HG03108 (cell line): Measurements from ENCODE around the gene ZNF638.

Experiments used
- ATAC-seq: cut with Tn5 transposase; IDR thresholded peaks from one replicate; pipeline ENCODE4 v1.9.1; 2021; ENCODE audit warnings: moderate library complexity; ENCODE audit not compliant: unreplicated experiment

Gene ZNF638

GRCh38 chr2:71336384-71336783 is 4.8 kb downstream of the ZNF638 start:
- ATAC-seq, result no peak

- no peak for ATAC-seq
These were observed 5.2 kb downstream of the ZNF638 start for GRCh38 chr2:71336802-71337201.

GRCh38 chr2:71337776-71338175 is 6.2 kb downstream of the ZNF638 start:
- no peak for ATAC-seq

GRCh38 chr2:71339685-71340084 is 8.1 kb downstream of the ZNF638 start:
- no peak for ATAC-seq

- ATAC-seq, result no peak
These were observed 8.6 kb downstream of the ZNF638 start for GRCh38 chr2:71340176-71340575.

- no peak for ATAC-seq
These were observed 10.1 kb downstream of the ZNF638 start for GRCh38 chr2:71341645-71342044.

- ATAC-seq, result no peak
These were observed 14.5 kb downstream of the ZNF638 start for GRCh38 chr2:71346065-71346464.

GRCh38 chr2:71347517-71347916 is 15.9 kb downstream of the ZNF638 start:
- ATAC-seq, result no peak

GRCh38 chr2:71348302-71348701 is 16.7 kb downstream of the ZNF638 start:
- no peak for ATAC-seq

- peak; percentile 65 for ATAC-seq
These were observed 21.7 kb downstream of the ZNF638 start for GRCh38 chr2:71353248-71353647.

- no peak for ATAC-seq
These were observed 27.5 kb downstream of the ZNF638 start for GRCh38 chr2:71358931-71359671.

- no peak for ATAC-seq
These were observed 28.9 kb downstream of the ZNF638 start for GRCh38 chr2:71360434-71360975.

GRCh38 chr2:71361631-71362030 is 30.0 kb downstream of the ZNF638 start:
- no peak for ATAC-seq

- no peak for ATAC-seq
These were observed 30.9 kb downstream of the ZNF638 start for GRCh38 chr2:71362447-71362846.

GRCh38 chr2:71370015-71370414 is 38.4 kb downstream of the ZNF638 start:
- no peak for ATAC-seq

- ATAC-seq, result no peak
These were observed 40.5 kb downstream of the ZNF638 start for GRCh38 chr2:71372042-71372441.

GRCh38 chr2:71379086-71379485 is 47.5 kb downstream of the ZNF638 start:
- no peak for ATAC-seq

GRCh38 chr2:71380665-71381064 is 49.1 kb downstream of the ZNF638 start:
- no peak for ATAC-seq

- ATAC-seq, result no peak
These were observed 53.4 kb downstream of the ZNF638 start for GRCh38 chr2:71385012-71385411.

- no peak for ATAC-seq
These were observed 56.6 kb downstream of the ZNF638 start for GRCh38 chr2:71388214-71388613.

- ATAC-seq, result no peak
These were observed 57.9 kb downstream of the ZNF638 start for GRCh38 chr2:71389384-71390072.

GRCh38 chr2:71393216-71393615 is 61.6 kb downstream of the ZNF638 start:
- no peak for ATAC-seq
